ENCODE measurements around the gene FSIP1. TPM values are rescaled to one million over a fixed set of nuclear protein-coding genes. Genes with fewer than 3 reads are reported as not detected.

FSIP1 gene
- total RNA-seq, 2 donors from 2014 or later = 4.1 to 5.3 TPM

DNA sequence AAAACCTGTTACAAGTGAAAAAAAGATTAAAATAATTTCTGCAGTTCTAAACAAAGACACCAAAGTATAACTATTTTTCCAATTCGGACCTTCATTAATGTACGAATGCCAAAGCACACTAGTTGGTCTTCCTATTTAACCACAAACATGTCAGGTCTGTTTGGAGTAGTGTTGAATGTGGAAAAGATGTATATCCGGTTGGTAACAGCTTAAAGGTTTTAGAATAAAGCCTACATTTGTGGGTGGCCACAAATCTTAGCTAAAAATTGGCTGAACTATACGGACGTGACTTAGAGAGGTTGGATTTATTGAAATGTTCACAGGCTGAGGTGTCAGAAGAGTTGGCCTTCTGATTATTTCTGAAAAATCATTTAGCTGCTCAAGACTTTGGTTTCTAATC lies 78.4 kb downstream of the FSIP1 start:
- Histone ChIP-seq H3K4me3 (no peak overlapping the region), H3K27me3 (no peaks in the 10 kb centered on the region), H3K27ac (no peak overlapping the region), H3K9me3 (no peaks in the 10 kb centered on the region), H3K4me1 (no peaks in the 10 kb centered on the region), H3K36me3 (no peaks in the 10 kb centered on the region), H3K9ac (ENCODE audit: low read depth in 2 of 2, low read length in 2 of 2) (no peak overlapping the region)
- DNase-seq = no peak
- TF ChIP-seq CTCF (IDR thresholded peaks at IDR 0.05) = no peak
- intact Hi-C loops (cut with DNase I) = no loop called here

GRCh38 chr15:39701988-39702387 lies 80.7 kb downstream of the FSIP1 start:
- Histone ChIP-seq H3K27ac (no peak overlapping the region), H3K36me3 (no peaks in the 10 kb centered on the region), H3K27me3 (no peaks in the 10 kb centered on the region), H3K4me1 (no peaks in the 10 kb centered on the region), H3K9ac (ENCODE audit: low read depth in 2 of 2, low read length in 2 of 2) (no peak overlapping the region), H3K4me3 (no peak overlapping the region), H3K9me3 (no peaks in the 10 kb centered on the region)
- DNase-seq = no peak
- no peak for TF ChIP-seq CTCF (IDR thresholded peaks at IDR 0.05)
- intact Hi-C loops (cut with DNase I) = no loop called here

DNA sequence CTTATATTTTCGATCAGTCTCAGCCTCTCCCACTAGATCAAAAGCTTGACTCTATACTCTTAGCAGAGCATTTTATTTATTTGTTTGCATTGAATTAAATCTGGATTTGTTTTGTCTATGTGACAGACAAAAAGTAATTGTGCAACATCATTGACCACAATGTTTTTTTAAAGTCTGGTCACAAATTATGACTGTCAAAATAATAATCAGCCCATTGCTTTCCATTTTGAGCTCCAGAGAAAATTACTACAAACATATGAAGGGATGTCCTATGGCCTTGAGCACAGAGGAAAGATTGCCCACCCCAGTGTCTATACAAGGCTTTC lies 82.3 kb downstream of the FSIP1 start:
- intact Hi-C loops (cut with DNase I) = no loop called here
- Histone ChIP-seq H3K27ac (no peak overlapping the region), H3K4me1 (no peaks in the 10 kb centered on the region)

DNA sequence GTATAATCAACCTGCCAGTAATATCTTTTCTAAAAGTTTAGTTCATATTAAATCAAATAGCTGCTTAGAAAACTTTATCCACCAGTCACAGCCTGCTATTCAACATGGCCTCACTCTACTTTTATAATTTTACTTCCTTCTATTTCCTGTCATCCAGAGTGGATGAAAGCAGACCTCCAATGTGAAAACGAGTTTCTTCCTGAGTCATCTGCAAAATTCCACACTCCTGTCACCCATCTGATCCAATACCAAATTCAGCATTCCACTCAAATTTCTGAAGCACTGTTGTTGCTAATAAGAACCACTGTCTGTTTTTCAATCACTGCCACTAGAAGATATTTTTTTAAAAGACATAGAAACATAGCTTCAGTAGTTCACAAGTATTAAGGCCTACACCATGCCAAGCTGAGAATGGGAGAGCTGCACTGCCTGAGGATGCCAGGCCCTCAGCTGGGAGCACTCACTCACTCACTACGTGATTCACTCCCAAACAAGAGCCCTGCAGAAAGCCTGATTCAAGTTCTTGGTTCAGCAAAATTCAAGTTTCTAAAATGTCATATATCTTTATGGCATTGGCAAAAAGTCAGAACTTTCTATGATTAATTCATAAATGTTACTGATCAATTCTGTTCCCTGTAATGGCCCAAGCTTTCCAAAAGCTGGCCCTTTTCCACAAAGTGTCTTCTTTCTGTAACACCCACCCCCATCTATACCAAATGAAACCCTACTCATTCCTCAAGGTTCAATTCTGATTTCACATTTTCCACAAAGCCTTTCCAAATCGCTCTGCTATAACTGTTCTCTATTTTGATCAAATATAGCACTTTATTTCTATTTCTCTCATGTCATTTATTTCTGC lies 82.9 kb downstream of the FSIP1 start:
- no peaks in the 10 kb centered on the region for H3K9me3 ChIP-seq
- no peak for DNase-seq
- H3K36me3 ChIP-seq = no peaks in the 10 kb centered on the region
- intact Hi-C loops (cut with DNase I) = loop anchor here (10.0 kb wide), 1 partner anchor 175 kb away; no protein-coding TSS in a partner anchor
- H3K4me1 ChIP-seq = no peaks in the 10 kb centered on the region
- no peak overlapping the region for H3K4me3 ChIP-seq
- H3K27me3 ChIP-seq = no peaks in the 10 kb centered on the region
- no peak for TF ChIP-seq CTCF (IDR thresholded peaks at IDR 0.05)
- no peak overlapping the region for H3K9ac ChIP-seq (ENCODE audit: low read depth in 2 of 2, low read length in 2 of 2)
- H3K27ac ChIP-seq = no peak overlapping the region

More for the DNA sequence above, 82.3 kb downstream of the FSIP1 start:
- Histone ChIP-seq H3K27me3 (no peaks in the 10 kb centered on the region), H3K36me3 (no peaks in the 10 kb centered on the region), H3K9me3 (no peaks in the 10 kb centered on the region), H3K4me3 (no peak overlapping the region), H3K9ac (ENCODE audit: low read depth in 2 of 2, low read length in 2 of 2) (no peak overlapping the region)
- TF ChIP-seq CTCF (IDR thresholded peaks at IDR 0.05) = no peak
- no peak for DNase-seq

DNA sequence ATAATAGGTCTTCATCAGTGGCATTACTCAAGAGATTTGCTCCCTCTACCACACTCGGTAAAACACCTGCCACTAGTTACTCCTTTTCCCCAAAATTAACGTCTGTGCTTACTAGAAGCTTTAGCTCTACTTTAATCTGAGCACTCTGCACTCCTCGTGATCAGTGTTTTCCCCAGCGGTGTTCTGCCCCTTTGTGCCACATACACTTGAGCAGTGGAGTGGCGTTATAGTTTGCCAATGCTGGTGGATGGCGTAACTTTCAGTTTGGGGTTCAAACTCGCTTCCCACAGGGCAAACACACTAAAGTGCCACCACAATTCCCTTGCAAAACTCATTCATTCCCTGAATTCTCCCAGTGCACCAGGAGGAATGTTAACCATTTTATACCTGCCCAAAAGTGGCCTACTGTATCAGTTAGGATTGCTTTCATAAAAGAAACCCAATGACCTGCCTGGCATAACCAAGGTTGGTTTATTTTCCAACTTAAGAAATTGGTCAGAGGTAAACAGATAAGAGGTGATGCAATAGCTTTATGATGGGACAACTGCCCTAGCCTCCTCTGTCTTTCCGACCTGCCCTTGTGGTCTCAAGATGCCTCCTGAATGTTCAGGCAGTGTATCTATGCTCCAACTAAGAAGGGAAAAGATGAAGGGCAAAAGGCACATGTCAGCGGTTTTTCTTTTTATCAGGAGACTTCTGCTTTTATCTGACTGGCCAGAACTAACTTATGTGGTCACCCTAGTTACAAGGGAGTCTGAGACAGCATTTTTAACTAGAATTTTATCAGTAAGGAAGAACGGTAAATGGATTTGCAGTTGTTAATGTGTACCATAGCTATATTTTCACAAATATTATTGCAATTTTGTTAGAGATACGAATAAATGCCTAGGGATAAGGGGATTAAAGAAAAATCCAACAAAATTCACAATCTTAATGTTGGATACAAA lies 83.9 kb downstream of the FSIP1 start:
- no peak overlapping the region for H3K9ac ChIP-seq (ENCODE audit: low read depth in 2 of 2, low read length in 2 of 2)
- no peaks in the 10 kb centered on the region for H3K27me3 ChIP-seq
- no peak for TF ChIP-seq CTCF (IDR thresholded peaks at IDR 0.05)
- H3K27ac ChIP-seq = no peak overlapping the region
- H3K9me3 ChIP-seq = no peaks in the 10 kb centered on the region
- intact Hi-C loops (cut with DNase I) = loop anchor here (10.0 kb wide), 1 partner anchor 176 kb away; no protein-coding TSS in a partner anchor
- H3K36me3 ChIP-seq = no peaks in the 10 kb centered on the region
- DNase-seq = no peak
- no peaks in the 10 kb centered on the region for H3K4me1 ChIP-seq
- H3K4me3 ChIP-seq = no peak overlapping the region

All from colonic mucosa (tissue), 4 donors.